H1 (cell line): Measurements from ENCODE around the gene SNTG2. TPM values are rescaled to one million over a fixed set of nuclear protein-coding genes. Genes with fewer than 3 reads are reported as not detected.

ENCODE experiments used
- CTCF ChIA-PET: fragments of 300-600 bp; sonication (Branson Sonifier 250); formaldehyde crosslinking; loops from one replicate; lab custom pipeline; 2021; ENCODE audit not compliant: partially characterized antibody; lab: Charles Lee
- POLR2A ChIA-PET: fragments of 300-600 bp; sonication (Branson Sonifier 250); formaldehyde crosslinking; loops from one replicate; lab custom pipeline; 2021; ENCODE audit warnings: inconsistent platforms; ENCODE audit not compliant: partially characterized antibody; lab: Charles Lee
- DNase-seq, 2 experiments: peaks; one replicate each; pipeline versions ENCODE4 v3.0.0 to v3.0.0-alpha.2; 2010 to 2022; ENCODE audit warnings: low spot score in 2 of 2, low read depth in 1 of 2, mixed read lengths in 1 of 2
- FAIRE-seq: peaks from 2 replicates; lab custom pipeline; 2011; peaks lifted over from hg19 to GRCh38; lab: Jason Lieb, UNC
- H2AFZ ChIP-seq: 2 replicates; pipeline ENCODE4 v1.8.1; 2012; ENCODE audit warnings: low read length, inconsistent platforms
- H2AK5ac ChIP-seq: 2 replicates; pipeline ENCODE4 v1.6.1; 2013; ENCODE audit warnings: low read depth, low read length
- H2BK120ac ChIP-seq: replicated peaks from 2 replicates; pipeline ENCODE3; 2013; ENCODE audit warnings: low read depth, low read length, inconsistent platforms
- H2BK12ac ChIP-seq: 2 replicates; pipeline ENCODE4 v1.6.1; 2013; ENCODE audit warnings: low read depth, low read length
- H2BK15ac ChIP-seq: 2 replicates; pipeline ENCODE4 v1.6.1; 2013; ENCODE audit warnings: low read length
- H2BK20ac ChIP-seq: 2 replicates; pipeline ENCODE4 v1.6.1; 2013; ENCODE audit warnings: low read length
- H2BK5ac ChIP-seq: 2 replicates; pipeline ENCODE4 v1.6.1; 2013; ENCODE audit warnings: low read depth, low read length
- H3K14ac ChIP-seq: 2 replicates; pipeline ENCODE4 v1.6.1; 2013; ENCODE audit warnings: inconsistent platforms; ENCODE audit not compliant: insufficient read length
- H3K18ac ChIP-seq: 2 replicates; pipeline ENCODE4 v1.6.1; 2013; ENCODE audit warnings: low read length; ENCODE audit errors: extremely low read depth
- H3K23ac ChIP-seq: 2 replicates; pipeline ENCODE4 v1.6.1; 2013; ENCODE audit warnings: inconsistent platforms; ENCODE audit not compliant: insufficient read length
- H3K23me2 ChIP-seq: 2 replicates; pipeline ENCODE4 v1.6.1; 2013; ENCODE audit warnings: low read depth, low read length
- H3K27ac ChIP-seq: 2 replicates; pipeline ENCODE4 v1.6.1; 2011; ENCODE audit warnings: low read depth, low read length, inconsistent platforms
- H3K27me3 ChIP-seq, 4 experiments: replicated peaks in 1 of 4; 1 replicate in 1 of 4; 2 replicates in 3 of 4; pipeline versions ENCODE4 v1.6.1 to v1.8.1; 2011 to 2013; ENCODE audit warnings: low read length in 3 of 4, mild to moderate bottlenecking in 3 of 4, inconsistent platforms in 2 of 4, mixed read lengths in 2 of 4, moderate library complexity in 1 of 4; ENCODE audit not compliant: control insufficient read depth in 3 of 4, insufficient read depth in 3 of 4; ENCODE audit errors: extremely low read depth in 1 of 4
- H3K36me3 ChIP-seq, 4 experiments: 2 replicates each; pipeline versions ENCODE4 v1.6.1 to v1.8.1; 2011 to 2013; ENCODE audit warnings: mild to moderate bottlenecking in 4 of 4, low read length in 3 of 4, moderate library complexity in 2 of 4, control low read depth in 1 of 4, inconsistent platforms in 1 of 4; ENCODE audit not compliant: insufficient read depth in 4 of 4, control insufficient read depth in 2 of 4
- H3K4ac ChIP-seq: replicated peaks from 2 replicates; pipeline ENCODE3; 2013; ENCODE audit warnings: low read length, low read depth, mixed read lengths, inconsistent platforms; ENCODE audit not compliant: insufficient read length
- H3K4me1 ChIP-seq, 4 experiments: replicated peaks in 1 of 4; 1 replicate in 1 of 4; 2 replicates in 3 of 4; pipeline versions ENCODE4 v1.6.1 to v1.8.1; 2011 to 2013; ENCODE audit warnings: low read length in 3 of 4, inconsistent platforms in 2 of 4, mixed read lengths in 1 of 4; ENCODE audit not compliant: insufficient read depth in 4 of 4, control insufficient read depth in 3 of 4
- H3K4me2 ChIP-seq, 2 experiments: 2 replicates each; pipeline versions ENCODE4 v1.6.1 to v1.8.1; 2011 to 2013; ENCODE audit warnings: low read depth in 2 of 2, low read length in 2 of 2, control low read depth in 1 of 2, inconsistent platforms in 1 of 2, mild to moderate bottlenecking in 1 of 2; ENCODE audit not compliant: insufficient read depth in 1 of 2
- H3K4me3 ChIP-seq, 4 experiments: fragments of 200-600, 300-600 bp in 1 of 4; sonication (generic), shearing (Covaris generic), sonication (Bioruptor Twin) in 1 of 4; 2 replicates each; pipeline versions ENCODE4 v1.5.1 to v1.8.1; 2011 to 2016; ENCODE audit warnings: low read length in 4 of 4, low read depth in 3 of 4, control low read depth in 2 of 4, inconsistent platforms in 2 of 4, mild to moderate bottlenecking in 2 of 4, mixed read lengths in 1 of 4, moderate library complexity in 1 of 4; ENCODE audit not compliant: insufficient read depth in 2 of 4; ENCODE audit errors: extremely low read depth in 1 of 4
- H3K56ac ChIP-seq: replicated peaks from 2 replicates; pipeline ENCODE3; 2013; ENCODE audit warnings: low read depth, mild to moderate bottlenecking, mixed read lengths, low read length, inconsistent platforms; ENCODE audit not compliant: insufficient read length
- H3K79me1 ChIP-seq: 2 replicates; pipeline ENCODE4 v1.6.1; 2013; ENCODE audit warnings: low read depth, low read length, control low read depth
- H3K79me2 ChIP-seq, 2 experiments: 2 replicates each; pipeline versions ENCODE4 v1.6.1 to v1.8.1; 2012 to 2013; ENCODE audit warnings: low read length in 2 of 2, mild to moderate bottlenecking in 2 of 2, inconsistent platforms in 1 of 2; ENCODE audit not compliant: insufficient read depth in 2 of 2, control insufficient read depth in 1 of 2
- H3K9ac ChIP-seq, 4 experiments: replicated peaks in 1 of 4; 1 replicate in 1 of 4; 2 replicates in 3 of 4; pipeline versions ENCODE4 v1.6.1 to v1.8.1; 2011 to 2013; ENCODE audit warnings: low read depth in 3 of 4, low read length in 3 of 4, control low read depth in 2 of 4, mild to moderate bottlenecking in 2 of 4, moderate library complexity in 2 of 4, inconsistent platforms in 1 of 4; ENCODE audit errors: extremely low read depth in 1 of 4
- H3K9me3 ChIP-seq, 2 experiments: 2 replicates each; pipeline versions ENCODE4 v1.6.1 to v1.8.1; 2012 to 2013; ENCODE audit warnings: mild to moderate bottlenecking in 2 of 2, moderate library complexity in 2 of 2, control low read depth in 1 of 2, inconsistent platforms in 1 of 2, low read depth in 1 of 2, low read length in 1 of 2, mixed read lengths in 1 of 2; ENCODE audit not compliant: insufficient read depth in 2 of 2
- H4K20me1 ChIP-seq, 2 experiments: replicated peaks in 1 of 2; 2 replicates each; pipeline versions ENCODE3 to v1.8.1; 2011 to 2013; ENCODE audit warnings: inconsistent platforms in 2 of 2, low read length in 2 of 2, mild to moderate bottlenecking in 1 of 2; ENCODE audit not compliant: insufficient read depth in 2 of 2, control insufficient read depth in 1 of 2
- H4K5ac ChIP-seq: 2 replicates; pipeline ENCODE4 v1.6.1; 2013; ENCODE audit warnings: low read length, low read depth, mixed read lengths, inconsistent platforms; ENCODE audit not compliant: insufficient read length
- H4K8ac ChIP-seq: 2 replicates; pipeline ENCODE4 v1.8.0; 2013; ENCODE audit warnings: mild to moderate bottlenecking, moderate library complexity, low read length, inconsistent platforms; ENCODE audit not compliant: insufficient read depth; ENCODE audit errors: extremely low read depth
- H4K91ac ChIP-seq: replicated peaks from 2 replicates; pipeline ENCODE3; 2013; ENCODE audit warnings: low read length, mixed read lengths, inconsistent platforms; ENCODE audit not compliant: insufficient read length
- BRCA1 ChIP-seq: IDR thresholded peaks from 2 replicates; pipeline ENCODE4 v1.6.1; 2012; ENCODE audit warnings: low read depth, low read length, improper control_type of control experiment
- CTBP2 ChIP-seq: IDR thresholded peaks from 2 replicates; pipeline ENCODE4 v1.7.0; 2011; ENCODE audit warnings: borderline replicate concordance, mild to moderate bottlenecking, moderate library complexity, mixed read lengths, low read length; ENCODE audit not compliant: insufficient read depth, insufficient read length
- GTF2F1 ChIP-seq: IDR thresholded peaks from 2 replicates; pipeline ENCODE4 v1.6.1; 2012; ENCODE audit warnings: low read depth, low read length, improper control_type of control experiment, borderline replicate concordance
- MAFK ChIP-seq: IDR thresholded peaks from 2 replicates; pipeline ENCODE4 v1.6.1; 2012; ENCODE audit warnings: low read depth, mild to moderate bottlenecking, improper control_type of control experiment, low read length
- POLR2A ChIP-seq, 2 experiments: IDR thresholded peaks; 1 replicate in 1 of 2; 2 replicates in 1 of 2; pipeline ENCODE4 v1.6.1; 2011; ENCODE audit warnings: low read depth in 2 of 2, low read length in 2 of 2, mild to moderate bottlenecking in 2 of 2; ENCODE audit errors: control extremely low read depth in 1 of 2
- POLR2AphosphoS5 ChIP-seq: IDR thresholded peaks from 2 replicates; pipeline ENCODE4 v1.6.1; 2011; ENCODE audit warnings: low read depth, low read length
- SRF ChIP-seq: IDR thresholded peaks from 2 replicates; pipeline ENCODE4 v1.6.1; 2011; ENCODE audit warnings: mild to moderate bottlenecking, low read depth, low read length, moderate library complexity
- TBP ChIP-seq: IDR thresholded peaks from 2 replicates; pipeline ENCODE4 v1.6.1; 2011; ENCODE audit warnings: low read depth, low read length, improper control_type of control experiment
- TCF12 ChIP-seq: IDR thresholded peaks from 2 replicates; pipeline ENCODE4 v1.6.1; 2011; ENCODE audit warnings: low read depth, mild to moderate bottlenecking, low read length
- WGBS, 2 experiments: shearing (Covaris generic) in 1 of 2; methylation state at CpG; one replicate each; pipeline versions ENCODE4 v1.1.6 to v1.1.7; 2013 to 2015; ENCODE audit warnings: low lambda C conversion rate in 2 of 2, mixed read lengths in 2 of 2, inconsistent platforms in 1 of 2, low coverage in 1 of 2, missing lambda C conversion rate in 1 of 2; ENCODE audit not compliant: insufficient replicate concordance in 2 of 2, insufficient coverage in 1 of 2, insufficient read length in 1 of 2; ENCODE audit errors: extremely low coverage in 1 of 2, missing lambda C conversion rate in 1 of 2; 5-methylcytosine and 5-hydroxymethylcytosine counted together
- polyA plus RNA-seq, 7 experiments: library from polyadenylated mRNA; depleted of rRNA in 3 of 7; stranded (reverse) in 5 of 7; unstranded in 2 of 7; fragments of >200 nt in 5 of 7; fragments of 200-250 nt in 2 of 7; gene quantifications; 1 replicate in 5 of 7; 2 replicates in 1 of 7; 4 replicates in 1 of 7; pipeline versions ENCODE4 v1.2.1 to v1.2.3, GENCODE V29; 2011 to 2013; ENCODE audit warnings: missing spikeins in 2 of 7, mixed read lengths in 2 of 7
- total RNA-seq: library from RNA; stranded (reverse); fragmentation: NEBNext Ultra II Directional; extraction: Animal tissue kit (Norgen Biotek cat#: 25700); gene quantifications from 2 replicates; pipeline ENCODE4 v1.2.1, GENCODE V29; 2021

Gene SNTG2
- total and polyA plus RNA-seq, 2 of the 8 experiments (the other 6 are each of a cell fraction or from before 2014, with no cell fraction given): 6.6 to 18.1 TPM

DNA sequence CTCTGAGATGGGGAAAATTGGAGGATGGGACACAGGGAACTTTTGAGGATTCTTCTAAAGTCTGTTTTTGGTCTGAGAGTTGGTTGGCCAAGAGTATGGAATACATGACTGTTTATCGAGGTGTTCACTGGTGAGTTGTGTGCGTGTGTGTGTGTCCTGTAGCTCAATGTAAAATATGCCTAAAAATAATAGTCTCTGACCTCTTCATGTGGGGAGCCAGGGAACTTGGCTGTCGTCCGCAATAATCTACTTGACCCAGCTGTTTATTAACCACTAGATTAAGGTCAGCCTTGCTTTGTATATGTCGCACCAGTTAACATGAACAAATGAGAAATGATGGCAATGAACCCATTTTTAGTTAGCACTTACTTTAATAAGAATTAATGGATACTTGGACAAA is 285.2 kb downstream of the SNTG2 start:
- Histone ChIP-seq H2AFZ (no peak overlapping the region), H2BK15ac (no peak overlapping the region), H2AK5ac (no peak overlapping the region), H4K5ac (no peak overlapping the region), H3K4me1 (peaks cover 0 to 3% (median 1%) of the 10 kb centered on the region in 4 experiments; a peak in 2 of 7 replicates), H3K4ac (no peak overlapping the region), H2BK5ac (no peak overlapping the region), H2BK12ac (no peak overlapping the region), H3K9ac (no peak overlapping the region), H3K23me2 (no peaks in the 10 kb centered on the region), H2BK120ac (no peak overlapping the region), H3K27ac (no peak overlapping the region), H3K18ac (no peak overlapping the region), H2BK20ac (no peak overlapping the region), H3K23ac (no peak overlapping the region), H3K4me3 (no peak overlapping the region), H3K27me3 (no peaks in the 10 kb centered on the region; a peak in 2 of 7 replicates), H3K56ac (no peak overlapping the region), H3K4me2 (no peak overlapping the region), H3K79me1 (no peaks in the 10 kb centered on the region), H4K91ac (no peak overlapping the region), H3K9me3 (no peaks in the 10 kb centered on the region), H4K20me1 (no peaks in the 10 kb centered on the region), H3K36me3 (no peaks in the 10 kb centered on the region), H4K8ac (peak overlapping the region; percentile 77; the same call in 1 of the 2 replicates), H3K14ac (no peak overlapping the region), H3K79me2 (no peaks in the 10 kb centered on the region)
- TF ChIP-seq POLR2AphosphoS5 (no peak), BRCA1 (no peak), MAFK (no peak), SRF (no peak), CTBP2 (no peak), TBP (no peak), TCF12 (no peak), GTF2F1 (no peak), POLR2A (IDR thresholded peaks at IDR 0.05; ENCODE audit: control extremely low read depth in 1 of 2, low read depth in 2 of 2, low read length in 2 of 2) (no peak)
- WGBS, 2 experiments: 94% methylated on average over 5 of the region's 5 CpGs; no CpG with 5 or more reads in 1 of the 2 experiments
- DNase-seq: no peak
- POLR2A ChIA-PET: no interaction called here
- FAIRE-seq: no peak
- CTCF ChIA-PET: interaction anchor here (0.9 kb wide), 1 partner anchor 10 kb away, joined by 3 read pairs; no protein-coding TSS in a partner anchor
